ENCODE data around the gene LONRF2. TPM values are rescaled to one million over a fixed set of nuclear protein-coding genes. Genes with fewer than 3 reads are reported as not detected.
"Not testable (repeated sequence)": the region's sequence is repeated elsewhere in the genome, so short reads cannot be mapped to it uniquely, and the experiment has no call there.

LONRF2 gene
- total RNA-seq, 1 experiment from 2014 or later: 1.1 TPM

- no peak for DNase-seq
- no peaks in the 10 kb centered on the region for H3K9me3 ChIP-seq (ENCODE audit: low read length)
- no peaks in the 10 kb centered on the region for H3K27me3 ChIP-seq (ENCODE audit: low read length)
- H4K20me1 ChIP-seq (ENCODE audit: low read length): no peaks in the 10 kb centered on the region
- H3K9ac ChIP-seq (ENCODE audit: low read length): no peak overlapping the region
- no peak overlapping the region for H3K4me3 ChIP-seq (ENCODE audit: low read length)
- CTCF ChIA-PET: no interaction called here
- BruUV-seq (replicated peaks): no TSS peak
- H3K27ac ChIP-seq (ENCODE audit: low read length): no peak overlapping the region
- H3K79me2 ChIP-seq (ENCODE audit: low read length): no peaks in the 10 kb centered on the region
- no peak for ATAC-seq
- H3K4me2 ChIP-seq (ENCODE audit: low read length): no peak overlapping the region
- POLR2A ChIA-PET (ENCODE audit: unreplicated experiment): no interaction called here
- intact Hi-C loops (cut with micrococcal nuclease): loop anchor here (10.0 kb wide), 2 partner anchors 244 to 274 kb away; no protein-coding TSS in a partner anchor
- no peaks in the 10 kb centered on the region for H3F3A ChIP-seq (ENCODE audit: low read length, unreplicated experiment)
- TF ChIP-seq EZH2 (IDR thresholded peaks at IDR 0.05; ENCODE audit: low read length, unreplicated experiment) (no peak), EZH2phosphoT487 (IDR thresholded peaks at IDR 0.05; ENCODE audit: borderline replicate concordance, low read length) (no peak)
- TF ChIP-seq, protein P1, sequence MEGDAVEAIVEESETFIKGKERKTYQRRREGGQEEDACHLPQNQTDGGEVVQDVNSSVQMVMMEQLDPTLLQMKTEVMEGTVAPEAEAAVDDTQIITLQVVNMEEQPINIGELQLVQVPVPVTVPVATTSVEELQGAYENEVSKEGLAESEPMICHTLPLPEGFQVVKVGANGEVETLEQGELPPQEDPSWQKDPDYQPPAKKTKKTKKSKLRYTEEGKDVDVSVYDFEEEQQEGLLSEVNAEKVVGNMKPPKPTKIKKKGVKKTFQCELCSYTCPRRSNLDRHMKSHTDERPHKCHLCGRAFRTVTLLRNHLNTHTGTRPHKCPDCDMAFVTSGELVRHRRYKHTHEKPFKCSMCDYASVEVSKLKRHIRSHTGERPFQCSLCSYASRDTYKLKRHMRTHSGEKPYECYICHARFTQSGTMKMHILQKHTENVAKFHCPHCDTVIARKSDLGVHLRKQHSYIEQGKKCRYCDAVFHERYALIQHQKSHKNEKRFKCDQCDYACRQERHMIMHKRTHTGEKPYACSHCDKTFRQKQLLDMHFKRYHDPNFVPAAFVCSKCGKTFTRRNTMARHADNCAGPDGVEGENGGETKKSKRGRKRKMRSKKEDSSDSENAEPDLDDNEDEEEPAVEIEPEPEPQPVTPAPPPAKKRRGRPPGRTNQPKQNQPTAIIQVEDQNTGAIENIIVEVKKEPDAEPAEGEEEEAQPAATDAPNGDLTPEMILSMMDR (conservative IDR thresholded peaks at IDR 0.05; ENCODE audit: low read depth, low read length): no peak
- no peaks in the 10 kb centered on the region for H3K4me1 ChIP-seq (ENCODE audit: insufficient read depth, low read length)
- H2AFZ ChIP-seq (ENCODE audit: low read length): no peak overlapping the region
- H3K36me3 ChIP-seq (ENCODE audit: low read depth, low read length): no peaks in the 10 kb centered on the region
- no peaks in the 10 kb centered on the region for H3K9me2 ChIP-seq (replicated peaks; ENCODE audit: low read length)
These were observed 73.3 kb downstream of the LONRF2 start for GRCh38 chr2:100248971-100249370.

GRCh38 chr2:100248556-100248955 is 73.7 kb downstream of the LONRF2 start:
- H2AFZ ChIP-seq (ENCODE audit: low read length); H3K9me2 ChIP-seq (replicated peaks; ENCODE audit: low read length); H3K36me3 ChIP-seq (ENCODE audit: low read depth, low read length); H3K27ac ChIP-seq (ENCODE audit: low read length); POLR2A ChIA-PET (ENCODE audit: unreplicated experiment); BruUV-seq (replicated peaks); H3K9me3 ChIP-seq (ENCODE audit: low read length); ATAC-seq; H4K20me1 ChIP-seq (ENCODE audit: low read length); H3K4me1 ChIP-seq (ENCODE audit: insufficient read depth, low read length); CTCF ChIA-PET; H3K4me2 ChIP-seq (ENCODE audit: low read length); H3K4me3 ChIP-seq (ENCODE audit: low read length); H3K27me3 ChIP-seq (ENCODE audit: low read length); DNase-seq; H3K9ac ChIP-seq (ENCODE audit: low read length); H3F3A ChIP-seq (ENCODE audit: low read length, unreplicated experiment); H3K79me2 ChIP-seq (ENCODE audit: low read length): not testable (repeated sequence)
- intact Hi-C loops (cut with micrococcal nuclease): loop anchor here (10.0 kb wide), 2 partner anchors 244 to 274 kb away; no protein-coding TSS in a partner anchor

GRCh38 chr2:100248044-100248330 is 74.3 kb downstream of the LONRF2 start:
- no peaks in the 10 kb centered on the region for H3K27me3 ChIP-seq (ENCODE audit: low read length)
- H3K27ac ChIP-seq (ENCODE audit: low read length): no peak overlapping the region
- no peak overlapping the region for H2AFZ ChIP-seq (ENCODE audit: low read length)
- H3K9me3 ChIP-seq (ENCODE audit: low read length): no peaks in the 10 kb centered on the region
- DNase-seq (no peak), ATAC-seq (no peak)
- no peaks in the 10 kb centered on the region for H3K4me1 ChIP-seq (ENCODE audit: insufficient read depth, low read length)
- TF ChIP-seq EZH2phosphoT487 (IDR thresholded peaks at IDR 0.05; ENCODE audit: borderline replicate concordance, low read length) (no peak), EZH2 (IDR thresholded peaks at IDR 0.05; ENCODE audit: low read length, unreplicated experiment) (no peak)
- TF ChIP-seq, protein P1 (conservative IDR thresholded peaks at IDR 0.05; ENCODE audit: low read depth, low read length): no peak
- H4K20me1 ChIP-seq (ENCODE audit: low read length): no peaks in the 10 kb centered on the region
- H3K36me3 ChIP-seq (ENCODE audit: low read depth, low read length): no peaks in the 10 kb centered on the region
- H3K4me2 ChIP-seq (ENCODE audit: low read length): no peak overlapping the region
- H3K4me3 ChIP-seq (ENCODE audit: low read length): no peak overlapping the region
- ChIA-PET CTCF (no interaction called here), POLR2A (ENCODE audit: unreplicated experiment) (no interaction called here)
- BruUV-seq (replicated peaks): no TSS peak
- intact Hi-C loops (cut with micrococcal nuclease): loop anchor here (10.0 kb wide), 2 partner anchors 243 to 273 kb away; no protein-coding TSS in a partner anchor
- H3K9me2 ChIP-seq (replicated peaks; ENCODE audit: low read length): no peaks in the 10 kb centered on the region
- H3K9ac ChIP-seq (ENCODE audit: low read length): no peak overlapping the region
- no peaks in the 10 kb centered on the region for H3F3A ChIP-seq (ENCODE audit: low read length, unreplicated experiment)
- H3K79me2 ChIP-seq (ENCODE audit: low read length): no peaks in the 10 kb centered on the region
